Endothelial cell of umbilical vein (primary cell): Measurements from ENCODE around the gene KAT14. TPM values are rescaled to one million over a fixed set of nuclear protein-coding genes. Genes with fewer than 3 reads are reported as not detected.

Source experiments
- BruUV-seq: library from RNA; stranded (reverse); fragments of 400-500 nt; replicated peaks from 2 replicates; lab custom pipeline; 2021; lab: Mats Ljungman, UMichigan
- CTCF ChIA-PET: fragments of 300-600, 350-600 bp; sonication (Branson Sonifier 250); formaldehyde crosslinking; loops from one replicate; lab custom pipeline; 2021; ENCODE audit warnings: antibody characterized with exemption, inconsistent platforms; lab: Charles Lee
- POLR2A ChIA-PET: fragments of 300-600, 350-600 bp; sonication (Branson Sonifier 250); formaldehyde crosslinking; loops from one replicate; lab custom pipeline; 2021; ENCODE audit warnings: antibody characterized with exemption, inconsistent platforms; lab: Charles Lee
- DNase-seq: peaks from one replicate; pipeline ENCODE4 v3.0.0-alpha.2; 2011; ENCODE audit warnings: low read depth, low spot score
- FAIRE-seq: peaks from 2 replicates; lab custom pipeline; 2011; peaks lifted over from hg19 to GRCh38; lab: Jason Lieb, UNC
- H2AFZ ChIP-seq: 2 replicates; pipeline ENCODE4 v1.6.0; 2012; ENCODE audit warnings: low read depth, low read length, control low read depth, inconsistent platforms
- H3K27ac ChIP-seq: 2 replicates; pipeline ENCODE4 v1.5.1; 2011; ENCODE audit warnings: low read depth, mild to moderate bottlenecking, control low read depth, low read length, moderate library complexity; ENCODE audit not compliant: insufficient read depth
- H3K27me3 ChIP-seq, 2 experiments: 2 replicates each; pipeline versions ENCODE4 v1.6.0 to v1.6.1; 2011; ENCODE audit warnings: low read length in 2 of 2, mixed read lengths in 1 of 2; ENCODE audit not compliant: control insufficient read depth in 2 of 2, insufficient read depth in 2 of 2
- H3K36me3 ChIP-seq, 2 experiments: 2 replicates in 1 of 2; 3 replicates in 1 of 2; pipeline ENCODE4 v1.5.1; 2011; ENCODE audit warnings: low read length in 2 of 2, mild to moderate bottlenecking in 1 of 2, moderate library complexity in 1 of 2; ENCODE audit not compliant: control insufficient read depth in 2 of 2, insufficient read depth in 2 of 2; ENCODE audit errors: extremely low read depth in 1 of 2
- H3K4me1 ChIP-seq: 3 replicates; pipeline ENCODE4 v1.5.1; 2011; ENCODE audit warnings: mild to moderate bottlenecking, low read length; ENCODE audit not compliant: control insufficient read depth, insufficient read depth; ENCODE audit errors: extremely low read depth
- H3K4me2 ChIP-seq: 2 replicates; pipeline ENCODE4 v1.6.1; 2011; ENCODE audit warnings: low read length, control low read depth, mixed read lengths; ENCODE audit not compliant: insufficient read depth
- H3K4me3 ChIP-seq, 3 experiments: fragments of 200-600 bp in 1 of 3; sonication (generic), shearing (Covaris generic) in 1 of 3; replicated peaks in 1 of 3; 2 replicates each; pipeline ENCODE4 v1.5.1; 2011 to 2016; ENCODE audit warnings: control low read depth in 3 of 3, low read length in 3 of 3, mild to moderate bottlenecking in 2 of 3, inconsistent platforms in 1 of 3, low read depth in 1 of 3, moderate library complexity in 1 of 3; ENCODE audit not compliant: insufficient read depth in 1 of 3
- H3K79me2 ChIP-seq: 2 replicates; pipeline ENCODE4 v1.6.0; 2012; ENCODE audit warnings: low read length, inconsistent platforms; ENCODE audit not compliant: control insufficient read depth, insufficient read depth
- H3K9ac ChIP-seq: replicated peaks from 2 replicates; pipeline ENCODE3; 2011; ENCODE audit warnings: low read length, control low read depth; ENCODE audit not compliant: insufficient read depth; ENCODE audit errors: extremely low read depth
- H3K9me1 ChIP-seq: replicated peaks from 3 replicates; pipeline ENCODE4 v1.6.0; 2011; ENCODE audit warnings: mild to moderate bottlenecking, low read length; ENCODE audit not compliant: control insufficient read depth, insufficient read depth; ENCODE audit errors: extremely low read depth
- H3K9me3 ChIP-seq: replicated peaks from 2 replicates; pipeline ENCODE4 v1.5.1; 2012; ENCODE audit warnings: low read length, inconsistent platforms; ENCODE audit not compliant: control insufficient read depth, insufficient read depth
- H4K20me1 ChIP-seq: replicated peaks from 2 replicates; pipeline ENCODE3; 2011; ENCODE audit warnings: mild to moderate bottlenecking, low read length; ENCODE audit not compliant: control insufficient read depth, insufficient read depth; ENCODE audit errors: extremely low read depth
- EZH2 ChIP-seq: IDR thresholded peaks from 2 replicates; pipeline ENCODE4 v1.6.1; 2012; ENCODE audit warnings: borderline replicate concordance, low read depth, mild to moderate bottlenecking, moderate library complexity, low read length, inconsistent platforms; ENCODE audit not compliant: severe bottlenecking
- GATA2 ChIP-seq: IDR thresholded peaks from 2 replicates; pipeline ENCODE4 v1.7.0; 2011; ENCODE audit warnings: low read depth, mild to moderate bottlenecking, moderate library complexity, mixed read lengths, low read length; ENCODE audit not compliant: insufficient read length, insufficient read depth
- JUN ChIP-seq: IDR thresholded peaks from 2 replicates; pipeline ENCODE4 v1.6.1; 2011; ENCODE audit warnings: borderline replicate concordance, low read depth; ENCODE audit not compliant: insufficient read length, insufficient read depth
- MYC ChIP-seq: IDR thresholded peaks from one replicate; pipeline ENCODE4 v1.6.1; 2011; ENCODE audit warnings: mild to moderate bottlenecking, low read depth, low read length
- POLR2A ChIP-seq: IDR thresholded peaks from 2 replicates; pipeline ENCODE4 v1.6.1; 2012; ENCODE audit warnings: low read depth, mild to moderate bottlenecking, control low read depth, low read length
- dilution Hi-C: fragments of 300-500 bp; cut with MboI; formaldehyde crosslinking; loops from one replicate; pipeline ENCODE4 v1.15.0; 2019; ENCODE audit warnings: low sequenced_read_pairs; ENCODE audit not compliant: extremely low pct_ligation_motif_present
- intact Hi-C: fragments of 100-400 bp; cut with micrococcal nuclease; formaldehyde crosslinking; loops from one replicate; pipeline ENCODE4 v1.10.0; 2022
- polyA plus RNA-seq, 4 experiments: library from polyadenylated mRNA; depleted of rRNA in 3 of 4; stranded (reverse) in 3 of 4; unstranded in 1 of 4; fragments of >200 nt; gene quantifications; 2 replicates each; pipeline versions ENCODE4 v1.2.1 to v1.2.3, GENCODE V29; 2011 to 2012; ENCODE audit warnings: missing spikeins in 1 of 4
- total RNA-seq: library from RNA; stranded (reverse); gene quantifications from 2 replicates; pipeline ENCODE4 v1.2.3, GENCODE V29; 2021
- TF ChIP-seq, protein P1 (sequence below), 2 donors: IDR thresholded peaks; 1 replicate in 1 of 2; 2 replicates in 1 of 2; pipeline ENCODE4 v1.5.1; 2011; ENCODE audit warnings: low read length in 2 of 2, mild to moderate bottlenecking in 2 of 2, moderate library complexity in 2 of 2, control low read depth in 1 of 2, inconsistent platforms in 1 of 2, low read depth in 1 of 2; ENCODE audit not compliant: insufficient read depth in 1 of 2; ENCODE audit errors: extremely low read depth in 1 of 2

Gene KAT14
- total and polyA plus RNA-seq, 2 donors (not counting 3 experiments of a cell fraction or from before 2014, with no cell fraction given) = 6.7 to 11.7 TPM

DNA sequence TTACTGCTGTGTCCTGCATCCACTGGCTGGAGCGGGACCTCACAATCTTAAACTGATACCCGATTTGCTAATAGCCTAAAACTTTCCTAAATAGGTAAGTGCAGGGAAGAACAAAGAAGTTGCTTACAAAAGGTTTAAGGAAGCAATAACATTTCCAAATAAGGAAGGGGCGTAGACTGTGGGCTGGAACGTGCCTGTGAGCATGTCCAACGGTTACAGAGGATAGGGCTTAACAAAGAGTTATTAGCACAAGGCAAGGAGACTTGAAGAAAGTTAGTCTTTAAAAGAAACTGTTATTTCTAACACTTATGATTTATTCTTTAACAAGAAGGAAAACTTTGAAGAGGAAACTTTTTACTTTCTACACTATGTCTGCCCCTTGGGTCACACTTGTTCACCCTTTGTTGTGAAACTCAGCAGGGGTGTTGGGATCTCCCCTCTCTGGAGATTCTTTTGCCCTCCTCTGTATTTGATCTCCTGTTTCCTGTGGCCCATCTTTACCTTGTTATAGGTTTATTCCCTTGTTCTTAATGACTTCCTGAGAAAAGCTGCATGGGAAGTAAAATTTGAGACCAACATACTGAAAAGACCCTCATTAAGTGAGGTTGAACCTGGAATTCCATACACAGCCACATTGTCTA, 28.7 kb downstream of the KAT14 start:
- no peaks in the 10 kb centered on the region for H3K9me3 ChIP-seq
- no peak overlapping the region for H3K4me2 ChIP-seq
- no peak overlapping the region for H2AFZ ChIP-seq
- DNase-seq (no peak), FAIRE-seq (no peak)
- intact Hi-C loops = no loop called here
- CTCF ChIA-PET = no interaction called here
- H3K79me2 ChIP-seq = no peaks in the 10 kb centered on the region
- TF ChIP-seq GATA2 = no peak
- TF ChIP-seq MYC = no peak
- TF ChIP-seq EZH2 = no peak
- no peak for TF ChIP-seq JUN
- TF ChIP-seq, protein P1, sequence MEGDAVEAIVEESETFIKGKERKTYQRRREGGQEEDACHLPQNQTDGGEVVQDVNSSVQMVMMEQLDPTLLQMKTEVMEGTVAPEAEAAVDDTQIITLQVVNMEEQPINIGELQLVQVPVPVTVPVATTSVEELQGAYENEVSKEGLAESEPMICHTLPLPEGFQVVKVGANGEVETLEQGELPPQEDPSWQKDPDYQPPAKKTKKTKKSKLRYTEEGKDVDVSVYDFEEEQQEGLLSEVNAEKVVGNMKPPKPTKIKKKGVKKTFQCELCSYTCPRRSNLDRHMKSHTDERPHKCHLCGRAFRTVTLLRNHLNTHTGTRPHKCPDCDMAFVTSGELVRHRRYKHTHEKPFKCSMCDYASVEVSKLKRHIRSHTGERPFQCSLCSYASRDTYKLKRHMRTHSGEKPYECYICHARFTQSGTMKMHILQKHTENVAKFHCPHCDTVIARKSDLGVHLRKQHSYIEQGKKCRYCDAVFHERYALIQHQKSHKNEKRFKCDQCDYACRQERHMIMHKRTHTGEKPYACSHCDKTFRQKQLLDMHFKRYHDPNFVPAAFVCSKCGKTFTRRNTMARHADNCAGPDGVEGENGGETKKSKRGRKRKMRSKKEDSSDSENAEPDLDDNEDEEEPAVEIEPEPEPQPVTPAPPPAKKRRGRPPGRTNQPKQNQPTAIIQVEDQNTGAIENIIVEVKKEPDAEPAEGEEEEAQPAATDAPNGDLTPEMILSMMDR (IDR thresholded peaks at IDR 0.05; ENCODE audit: extremely low read depth in 1 of 2, insufficient read depth in 1 of 2, low read depth in 1 of 2, low read length in 2 of 2) = no peak
- no peak for TF ChIP-seq POLR2A
- H3K4me1 ChIP-seq = peaks cover 4% of the 10 kb centered on the region
- H3K27ac ChIP-seq = no peak overlapping the region
- H4K20me1 ChIP-seq = no peaks in the 10 kb centered on the region
- peaks cover 0 to 12% of the 10 kb centered on the region in 2 experiments for H3K36me3 ChIP-seq
- no peak overlapping the region for H3K4me3 ChIP-seq
- no peaks in the 10 kb centered on the region for H3K27me3 ChIP-seq
- dilution Hi-C loops = no loop called here
- H3K9me1 ChIP-seq = no peaks in the 10 kb centered on the region
- H3K9ac ChIP-seq = no peak overlapping the region
- BruUV-seq = no TSS peak
- POLR2A ChIA-PET = no interaction called here
